GM12878 (cell line): ENCODE measurements around the gene BMI1. TPM values are rescaled to one million over a fixed set of nuclear protein-coding genes. Genes with fewer than 3 reads are reported as not detected.

Experiments used
- ATAC-seq: fragments of 200-7000 bp; cut with Tn5 transposase; 3 replicates; pipeline ENCODE4 v1.9.1; 2020; ENCODE audit warnings: mild to moderate bottlenecking, moderate library complexity
- BruUV-seq: library from RNA; stranded (reverse); fragments of 400-500 nt; replicated peaks from 2 replicates; lab custom pipeline; 2021; lab: Mats Ljungman, UMichigan
- CTCF ChIA-PET: fragments of 300-600 bp; sonication (Branson Sonifier 250); formaldehyde crosslinking; extraction: SDS; loops from one replicate; lab custom pipeline; 2021; ENCODE audit warnings: inconsistent platforms; lab: Yijun Ruan, JAX
- POLR2A ChIA-PET: fragments of 350-600 bp; formaldehyde crosslinking; extraction: SDS; loops from one replicate; lab custom pipeline; 2021; ENCODE audit warnings: inconsistent platforms; lab: Charles Lee
- RAD21 ChIA-PET: fragments of 300-600 bp; sonication (Branson Sonifier 250); formaldehyde crosslinking; loops from one replicate; lab custom pipeline; 2023; ENCODE audit warnings: antibody characterized with exemption; ENCODE audit not compliant: unreplicated experiment; lab: Charles Lee
- SMC1A ChIA-PET: fragments of 300-600 bp; sonication (Branson Sonifier 250); formaldehyde crosslinking; loops from one replicate; lab custom pipeline; 2023; ENCODE audit not compliant: unreplicated experiment, uncharacterized antibody; lab: Charles Lee
- DNase-seq: peaks from one replicate; pipeline ENCODE4 v3.0.0-alpha.2; 2011; ENCODE audit warnings: low read depth, low spot score
- FAIRE-seq: peaks from 3 replicates; lab custom pipeline; 2011; peaks lifted over from hg19 to GRCh38; lab: Jason Lieb, UNC
- H2AFZ ChIP-seq: 2 replicates; pipeline ENCODE4 v1.6.0; 2011; ENCODE audit warnings: low read depth, low read length, control low read depth; ENCODE audit not compliant: control insufficient read depth
- H3K27ac ChIP-seq: 2 replicates; pipeline ENCODE4 v1.5.1; 2011; ENCODE audit warnings: control low read depth; ENCODE audit not compliant: control insufficient read depth, insufficient read depth
- H3K27me3 ChIP-seq, 2 experiments: replicated peaks in 1 of 2; 2 replicates each; pipeline versions ENCODE4 v1.6.0 to v1.6.1; 2011; ENCODE audit warnings: low read length in 1 of 2; ENCODE audit not compliant: control insufficient read depth in 2 of 2, insufficient read depth in 2 of 2
- H3K36me3 ChIP-seq, 2 experiments: 2 replicates each; pipeline ENCODE4 v1.5.1; 2011; ENCODE audit warnings: low read length in 1 of 2; ENCODE audit not compliant: control insufficient read depth in 2 of 2, insufficient read depth in 2 of 2
- H3K4me1 ChIP-seq: 2 replicates; pipeline ENCODE4 v1.6.1; 2011; ENCODE audit warnings: mild to moderate bottlenecking, low read length, moderate library complexity, mixed read lengths; ENCODE audit not compliant: control insufficient read depth, insufficient read depth
- H3K4me2 ChIP-seq: 2 replicates; pipeline ENCODE4 v1.6.0; 2011; ENCODE audit warnings: control low read depth; ENCODE audit not compliant: control insufficient read depth, insufficient read depth
- H3K4me3 ChIP-seq: fragments of 200-600 bp; sonication (generic); 2 replicates; pipeline ENCODE4 v1.5.1; 2016
- H3K79me2 ChIP-seq: 2 replicates; pipeline ENCODE4 v1.6.0; 2011; ENCODE audit warnings: low read length; ENCODE audit not compliant: control insufficient read depth, insufficient read depth
- H3K9ac ChIP-seq: 2 replicates; pipeline ENCODE4 v1.8.0; 2011; ENCODE audit warnings: low read length, control low read depth, mixed read lengths; ENCODE audit not compliant: control insufficient read depth, insufficient read depth
- H3K9me3 ChIP-seq: replicated peaks from 3 replicates; pipeline ENCODE4 v1.5.1; 2011; ENCODE audit warnings: mild to moderate bottlenecking, low read length; ENCODE audit not compliant: control insufficient read depth, insufficient read depth
- H4K20me1 ChIP-seq: 2 replicates; pipeline ENCODE4 v1.6.0; 2011; ENCODE audit not compliant: control insufficient read depth, insufficient read depth
- E4F1 ChIP-seq: fragments of 450-650 bp; IDR thresholded peaks from 2 replicates; pipeline ENCODE4 v1.6.1; 2018; ENCODE audit warnings: borderline replicate concordance, mild to moderate bottlenecking; ENCODE audit not compliant: partially characterized antibody
- ELK1 ChIP-seq: IDR thresholded peaks from 2 replicates; pipeline ENCODE4 v1.6.1; 2012; ENCODE audit warnings: low read depth, low read length, improper control_type of control experiment
- IKZF1 ChIP-seq: fragments of 450-650 bp; conservative IDR thresholded peaks from 2 replicates; pipeline ENCODE4 v1.6.1; 2017; ENCODE audit warnings: antibody characterized with exemption, mild to moderate bottlenecking
- RUNX3 ChIP-seq: IDR thresholded peaks from 2 replicates; pipeline ENCODE4 v1.6.1; 2012; ENCODE audit warnings: low read length, inconsistent platforms
- WGBS: methylation state at CpG from one replicate; pipeline ENCODE4 v1.1.6; 2016; ENCODE audit warnings: low lambda C conversion rate; ENCODE audit not compliant: insufficient replicate concordance, insufficient coverage; ENCODE audit errors: missing lambda C conversion rate; 5-methylcytosine and 5-hydroxymethylcytosine counted together
- in situ Hi-C: fragments of 300-500 bp; cut with MboI; formaldehyde crosslinking; loops from 9 replicates; pipeline ENCODE4 v1.14.3; 2018; ENCODE audit warnings: mixed read lengths
- intact Hi-C: fragments of 100-400 bp; cut with micrococcal nuclease; formaldehyde crosslinking; loops from one replicate; pipeline ENCODE4 v1.14.2; 2022; ENCODE audit not compliant: unreplicated experiment
- polyA plus RNA-seq, 11 experiments: library from polyadenylated mRNA; depleted of rRNA in 4 of 11; unstranded in 6 of 11; stranded (reverse) in 5 of 11; fragments of >200 nt; fragmentation: Nextera tagmentation in 4 of 11; fragmentation: Illumina TruSeq in 1 of 11; extraction: Ambion mirVana in 4 of 11; extraction: Trizol in 1 of 11; gene quantifications; 1 replicate in 1 of 11; 2 replicates in 10 of 11; pipeline versions ENCODE4 v1.2.1 to v1.2.3, GENCODE V29; 2011 to 2016; ENCODE audit warnings: inconsistent platforms in 2 of 11, missing spikeins in 2 of 11, low read depth in 1 of 11
- total RNA-seq, 4 experiments: library from RNA; depleted of rRNA in 3 of 4; stranded (reverse); fragments of >200 nt in 3 of 4; fragmentation: Illumina TruSeq in 1 of 4; extraction: Trizol in 1 of 4; gene quantifications; 2 replicates each; pipeline versions ENCODE4 v1.2.1 to v1.2.3, GENCODE V29; 2013 to 2021

Gene BMI1
- total and polyA plus RNA-seq, 10 of the 15 experiments (the other 5 are each of a cell fraction or from before 2014, with no cell fraction given) = 8.0 to 49.7 (median 25.8) TPM

- TF ChIP-seq E4F1 (no peak), RUNX3 (0 out of 2 replicates have a peak, but pooled peaks have one; percentile 16)
Measured at GRCh38 chr10:22344249-22344648, 23.4 kb downstream of the BMI1 start (continued).

GRCh38 chr10:22344781-22345300, 23.9 kb downstream of the BMI1 start:
- H3K4me3 ChIP-seq = no peak overlapping the region

More at GRCh38 chr10:22344781-22345300, 23.9 kb downstream of the BMI1 start:
- Histone ChIP-seq H3K9me3 (peaks cover 4% of the 10 kb centered on the region; the same call in 1 of the 3 replicates), H3K27ac (no peak overlapping the region)
- TF ChIP-seq ELK1 = no peak
- 0 out of 2 replicates have a peak, but pooled peaks have one; percentile 41 for TF ChIP-seq IKZF1
- TF ChIP-seq, all 136 proteins: peak for 1
- no peaks in the 10 kb centered on the region for H4K20me1 ChIP-seq
- peak overlapping the region; percentile 31 for H3K4me2 ChIP-seq
- H2AFZ ChIP-seq = no peak overlapping the region
- ChIA-PET SMC1A (interaction anchor here (0.7 to 1.6 kb wide), 7 partner anchors 16 to 71 kb away, joined by 3 to 5 read pairs (median 4); no protein-coding TSS in a partner anchor), POLR2A (no interaction called here), RAD21 (interaction anchor here (1.4 to 1.8 kb wide), 3 partner anchors 20 to 36 kb away, joined by 4 to 5 read pairs (median 4); no protein-coding TSS in a partner anchor), CTCF (interaction anchor here (1.0 kb wide), 1 partner anchor 22 kb away, joined by 3 read pairs; no protein-coding TSS in a partner anchor)
- FAIRE-seq = no peak
- BruUV-seq = no TSS peak
- peaks cover 13% of the 10 kb centered on the region for H3K4me1 ChIP-seq
- no peak for DNase-seq
- peaks cover 5 to 8% of the 10 kb centered on the region in 2 experiments; a peak in 3 of 4 replicates for H3K27me3 ChIP-seq
- H3K36me3 ChIP-seq = no peaks in the 10 kb centered on the region
- in situ Hi-C loops (no loop called here), intact Hi-C loops (loop anchor here (5.0 kb wide), 1 partner anchor 377 kb away; no protein-coding TSS in a partner anchor)
- H3K79me2 ChIP-seq = no peaks in the 10 kb centered on the region
- no peak for ATAC-seq
- 27% methylated on average over 26 of the region's 26 CpGs for whole genome bisulfite sequencing
- no peak overlapping the region for H3K9ac ChIP-seq
